GM21576 (cell line): Measurements from ENCODE around the gene OTOA.
"Not testable (repeated sequence)": the region's sequence is repeated elsewhere in the genome, so short reads cannot be mapped to it uniquely, and the experiment has no call there.

ENCODE experiments used
- ATAC-seq: cut with Tn5 transposase; IDR thresholded peaks from one replicate; pipeline ENCODE4 v1.9.1; 2021; ENCODE audit warnings: mild to moderate bottlenecking, moderate library complexity; ENCODE audit not compliant: unreplicated experiment

OTOA gene

GRCh38 chr16:21667575-21667974 lies 3.8 kb downstream of the OTOA start:
- no peak for ATAC-seq

GRCh38 chr16:21673469-21673868 lies 9.7 kb downstream of the OTOA start:
- ATAC-seq: no peak

GRCh38 chr16:21674456-21674855 lies 10.7 kb downstream of the OTOA start:
- not testable (repeated sequence) for ATAC-seq

- ATAC-seq: not testable (repeated sequence)
These were observed 16.9 kb downstream of the OTOA start for GRCh38 chr16:21680714-21681113.

- ATAC-seq: no peak
These were observed 19.4 kb downstream of the OTOA start for GRCh38 chr16:21683184-21683583.

- no peak for ATAC-seq
These were observed 20.4 kb downstream of the OTOA start for GRCh38 chr16:21684199-21684598.

- no peak for ATAC-seq
These were observed 21.3 kb downstream of the OTOA start for GRCh38 chr16:21685034-21685455.

- no peak for ATAC-seq
These were observed 25.3 kb downstream of the OTOA start for GRCh38 chr16:21689107-21689506.

- ATAC-seq: not testable (repeated sequence)
These were observed 27.2 kb downstream of the OTOA start for GRCh38 chr16:21690967-21691366.

GRCh38 chr16:21694609-21695008 lies 30.8 kb downstream of the OTOA start:
- ATAC-seq: no peak

- ATAC-seq: no peak
These were observed 33.3 kb downstream of the OTOA start for GRCh38 chr16:21697032-21697431.

- no peak for ATAC-seq
These were observed 34.6 kb downstream of the OTOA start for GRCh38 chr16:21698169-21699032.

- ATAC-seq: no peak
These were observed 37.5 kb downstream of the OTOA start for GRCh38 chr16:21701271-21701670.

- ATAC-seq: no peak
These were observed 38.5 kb downstream of the OTOA start for GRCh38 chr16:21702276-21702675.

- ATAC-seq: no peak
These were observed 39.4 kb downstream of the OTOA start for GRCh38 chr16:21703156-21703555.

- no peak for ATAC-seq
These were observed 39.9 kb downstream of the OTOA start for GRCh38 chr16:21703589-21704174.

- no peak for ATAC-seq
These were observed 40.5 kb downstream of the OTOA start for GRCh38 chr16:21704266-21704665.

GRCh38 chr16:21704733-21705132 lies 41.0 kb downstream of the OTOA start:
- ATAC-seq: no peak

GRCh38 chr16:21708533-21709115 lies 44.9 kb downstream of the OTOA start:
- ATAC-seq: no peak

GRCh38 chr16:21710938-21711337 lies 47.2 kb downstream of the OTOA start:
- no peak for ATAC-seq

GRCh38 chr16:21713549-21714368 lies 50.0 kb downstream of the OTOA start:
- ATAC-seq: no peak
